ENCODE data around the gene CCDC90B.

CCDC90B gene

GRCh38 chr11:83257761-83258168, 28.4 kb downstream of the CCDC90B start:
- TF ChIP-seq PPARA (CRISPR knock-in tag; IDR thresholded peaks at IDR 0.05; ENCODE audit: borderline replicate concordance) (no peak), TCF4 (CRISPR knock-in tag; IDR thresholded peaks at IDR 0.05; ENCODE audit: borderline replicate concordance) (no peak), CSRNP3 (CRISPR knock-in tag; IDR thresholded peaks at IDR 0.05) (no peak), ZNF70 (CRISPR knock-in tag; IDR thresholded peaks at IDR 0.05) (no peak), ZFP3 (CRISPR knock-in tag; IDR thresholded peaks at IDR 0.05) (no peak), ZNF8 (CRISPR knock-in tag; IDR thresholded peaks at IDR 0.05) (no peak), ESRRG (CRISPR knock-in tag; IDR thresholded peaks at IDR 0.05) (no peak), GLIS3 (CRISPR knock-in tag; IDR thresholded peaks at IDR 0.05) (no peak)
- ATAC-seq, result peak; percentile 67

- no peak for ATAC-seq
- TF ChIP-seq ZNF70 (CRISPR knock-in tag; IDR thresholded peaks at IDR 0.05), result no peak
- TF ChIP-seq TSHZ2 (CRISPR knock-in tag; IDR thresholded peaks at IDR 0.05), result no peak
- no peak for TF ChIP-seq CSRNP3 (CRISPR knock-in tag; IDR thresholded peaks at IDR 0.05)
- TF ChIP-seq OSR1 (CRISPR knock-in tag; IDR thresholded peaks at IDR 0.05), result no peak
These were observed 29.4 kb downstream of the CCDC90B start for GRCh38 chr11:83256602-83257340.

GRCh38 chr11:83255366-83255765, 30.8 kb downstream of the CCDC90B start:
- TF ChIP-seq POU6F1 (CRISPR knock-in tag; IDR thresholded peaks at IDR 0.05; ENCODE audit: borderline replicate concordance, low read depth) (no peak), ZNF565 (CRISPR knock-in tag; conservative IDR thresholded peaks at IDR 0.05; ENCODE audit: low read depth) (no peak), ZFP3 (CRISPR knock-in tag; IDR thresholded peaks at IDR 0.05) (no peak), GLIS3 (CRISPR knock-in tag; IDR thresholded peaks at IDR 0.05) (no peak), PPARA (CRISPR knock-in tag; IDR thresholded peaks at IDR 0.05; ENCODE audit: borderline replicate concordance) (no peak), RARB (CRISPR knock-in tag; IDR thresholded peaks at IDR 0.05) (no peak), BACH2 (CRISPR knock-in tag; IDR thresholded peaks at IDR 0.05; ENCODE audit: borderline replicate concordance) (no peak), TSHZ2 (CRISPR knock-in tag; IDR thresholded peaks at IDR 0.05) (no peak), ARNTL (CRISPR knock-in tag; IDR thresholded peaks at IDR 0.05; ENCODE audit: borderline replicate concordance, low read depth) (no peak), CSRNP3 (CRISPR knock-in tag; IDR thresholded peaks at IDR 0.05) (no peak), ZFP30 (CRISPR knock-in tag; IDR thresholded peaks at IDR 0.05) (no peak), PATZ1 (CRISPR knock-in tag; IDR thresholded peaks at IDR 0.05; ENCODE audit: borderline replicate concordance) (no peak), CSDC2 (CRISPR knock-in tag; IDR thresholded peaks at IDR 0.05) (no peak), ISL1 (CRISPR knock-in tag; IDR thresholded peaks at IDR 0.05) (no peak), SNAI2 (CRISPR knock-in tag; IDR thresholded peaks at IDR 0.05) (no peak), TCF4 (CRISPR knock-in tag; IDR thresholded peaks at IDR 0.05; ENCODE audit: borderline replicate concordance) (no peak), ZNF70 (CRISPR knock-in tag; IDR thresholded peaks at IDR 0.05) (no peak), OSR1 (CRISPR knock-in tag; IDR thresholded peaks at IDR 0.05) (no peak)
- ATAC-seq, result no peak
